Upper lobe of left lung (tissue), 6 donors: ENCODE data around the gene BRF1. TPM values are rescaled to one million over a fixed set of nuclear protein-coding genes. Genes with fewer than 3 reads are reported as not detected.

Experiments
- ATAC-seq, 2 donors: fragments of 200-7000 bp; cut with Tn5 transposase; one replicate each; pipeline ENCODE4 v1.9.1; 2022; ENCODE audit warnings: mild to moderate bottlenecking in 2 of 2, moderate library complexity in 2 of 2; ENCODE audit not compliant: low FRiP score in 2 of 2
- DNase-seq, 2 donors: peaks; one replicate each; pipeline ENCODE4 v3.0.0-alpha.2; 2019 to 2020
- H3K27ac ChIP-seq, 4 donors: fragments of 200-600 bp; sonication (generic); one replicate each; pipeline ENCODE4 v1.5.1; 2016 to 2019
- H3K27me3 ChIP-seq, 4 donors: fragments of 200-600 bp; sonication (generic); one replicate each; pipeline ENCODE4 v1.5.1; 2017 to 2019
- H3K36me3 ChIP-seq, 4 donors: fragments of 200-600 bp; sonication (generic); one replicate each; pipeline ENCODE4 v1.5.1; 2016 to 2019
- H3K4me1 ChIP-seq, 4 donors: fragments of 200-600 bp; sonication (generic); one replicate each; pipeline ENCODE4 v1.5.1; 2018 to 2019
- H3K4me3 ChIP-seq, 4 donors: fragments of 200-600 bp; sonication (generic); one replicate each; pipeline ENCODE4 v1.5.1; 2017 to 2019; ENCODE audit warnings: mild to moderate bottlenecking in 2 of 4, moderate library complexity in 1 of 4
- H3K9me3 ChIP-seq, 4 donors: fragments of 200-600 bp; sonication (generic); one replicate each; pipeline ENCODE4 v1.5.1; 2018 to 2019
- EP300 ChIP-seq, 4 donors: sonication (generic); formaldehyde crosslinking; IDR thresholded peaks; one replicate each; pipeline ENCODE4 v1.5.1; 2017; ENCODE audit warnings: antibody characterized with exemption in 4 of 4, control low read depth in 2 of 4
- POLR2A ChIP-seq, 4 donors: fragments of 450-650 bp; IDR thresholded peaks; one replicate each; pipeline ENCODE4 v1.5.1; 2016 to 2017; ENCODE audit warnings: antibody characterized with exemption in 4 of 4, mild to moderate bottlenecking in 2 of 4
- POLR2AphosphoS5 ChIP-seq, 2 donors: sonication (generic); formaldehyde crosslinking; IDR thresholded peaks; one replicate each; pipeline ENCODE4 v1.5.1; 2017; ENCODE audit warnings: antibody characterized with exemption in 2 of 2
- WGBS, 2 donors: methylation state at CpG; one replicate each; pipeline ENCODE4 v1.1.5; 2017 to 2018; 5-methylcytosine and 5-hydroxymethylcytosine counted together
- total RNA-seq, 6 donors: library from RNA; depleted of rRNA in 4 of 6; stranded (reverse); fragments of >200 nt in 4 of 6; gene quantifications; one replicate each; pipeline versions ENCODE4 v1.1.0 to v1.2.1, GENCODE V29; 2016 to 2021
- TF ChIP-seq, protein P1 (sequence below), 6 experiments: fragments of 450-650 bp in 4 of 6; fragments of 200-600 bp in 2 of 6; sonication (generic) in 2 of 6; IDR thresholded peaks; one replicate each; pipeline ENCODE4 v1.5.1; 2016 to 2019; ENCODE audit warnings: antibody characterized with exemption in 6 of 6
- donor health status: DM: no; HTN: no; CAD: no; lungs with moderate emphysema.
- donor health status: DM: no; HTN: yes; CAD: no; lungs with severe emphysema.

Gene BRF1
- total RNA-seq, 6 donors from 2014 or later, result 38.6 to 195 (median 52.7) TPM

DNA sequence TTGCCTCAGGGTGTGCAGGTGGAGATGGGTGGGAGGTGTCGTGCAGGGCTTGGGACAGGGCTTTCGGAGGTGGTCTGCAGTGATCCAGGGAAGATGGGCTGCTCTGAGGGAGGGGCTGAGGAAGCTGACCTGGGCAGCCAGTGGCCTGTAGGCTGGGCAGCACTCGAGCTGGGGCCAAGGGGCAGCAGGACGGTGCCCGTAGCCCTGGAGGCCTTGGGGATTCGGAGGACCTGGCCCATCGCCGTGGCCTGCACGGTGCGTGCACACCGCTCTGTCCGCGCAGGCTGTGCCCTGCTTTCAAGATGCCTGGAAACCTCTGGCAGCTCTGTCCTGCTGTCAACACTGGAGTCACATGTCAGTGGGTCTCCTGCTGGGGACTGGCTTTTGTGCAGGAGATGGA is 22.9 kb upstream of the BRF1 start:
- TF ChIP-seq EP300 (IDR thresholded peaks at IDR 0.05) (no peak), POLR2A (IDR thresholded peaks at IDR 0.05) (no peak), POLR2AphosphoS5 (IDR thresholded peaks at IDR 0.05) (no peak)
- TF ChIP-seq, protein P1, sequence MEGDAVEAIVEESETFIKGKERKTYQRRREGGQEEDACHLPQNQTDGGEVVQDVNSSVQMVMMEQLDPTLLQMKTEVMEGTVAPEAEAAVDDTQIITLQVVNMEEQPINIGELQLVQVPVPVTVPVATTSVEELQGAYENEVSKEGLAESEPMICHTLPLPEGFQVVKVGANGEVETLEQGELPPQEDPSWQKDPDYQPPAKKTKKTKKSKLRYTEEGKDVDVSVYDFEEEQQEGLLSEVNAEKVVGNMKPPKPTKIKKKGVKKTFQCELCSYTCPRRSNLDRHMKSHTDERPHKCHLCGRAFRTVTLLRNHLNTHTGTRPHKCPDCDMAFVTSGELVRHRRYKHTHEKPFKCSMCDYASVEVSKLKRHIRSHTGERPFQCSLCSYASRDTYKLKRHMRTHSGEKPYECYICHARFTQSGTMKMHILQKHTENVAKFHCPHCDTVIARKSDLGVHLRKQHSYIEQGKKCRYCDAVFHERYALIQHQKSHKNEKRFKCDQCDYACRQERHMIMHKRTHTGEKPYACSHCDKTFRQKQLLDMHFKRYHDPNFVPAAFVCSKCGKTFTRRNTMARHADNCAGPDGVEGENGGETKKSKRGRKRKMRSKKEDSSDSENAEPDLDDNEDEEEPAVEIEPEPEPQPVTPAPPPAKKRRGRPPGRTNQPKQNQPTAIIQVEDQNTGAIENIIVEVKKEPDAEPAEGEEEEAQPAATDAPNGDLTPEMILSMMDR (IDR thresholded peaks at IDR 0.05), result no peak
- Histone ChIP-seq H3K9me3 (no peaks in the 10 kb centered on the region), H3K27ac (no peak overlapping the region), H3K27me3 (no peaks in the 10 kb centered on the region), H3K4me1 (peaks cover 9 to 51% (median 20%) of the 10 kb centered on the region in 4 donors), H3K4me3 (no peak overlapping the region), H3K36me3 (no peaks in the 10 kb centered on the region)
- DNase-seq, result peak in 1 of 2 donors; percentile 59
- ATAC-seq, result no peak
- WGBS, 2 donors, result 92 to 94% methylated on average over 13 of the region's 13 CpGs

DNA sequence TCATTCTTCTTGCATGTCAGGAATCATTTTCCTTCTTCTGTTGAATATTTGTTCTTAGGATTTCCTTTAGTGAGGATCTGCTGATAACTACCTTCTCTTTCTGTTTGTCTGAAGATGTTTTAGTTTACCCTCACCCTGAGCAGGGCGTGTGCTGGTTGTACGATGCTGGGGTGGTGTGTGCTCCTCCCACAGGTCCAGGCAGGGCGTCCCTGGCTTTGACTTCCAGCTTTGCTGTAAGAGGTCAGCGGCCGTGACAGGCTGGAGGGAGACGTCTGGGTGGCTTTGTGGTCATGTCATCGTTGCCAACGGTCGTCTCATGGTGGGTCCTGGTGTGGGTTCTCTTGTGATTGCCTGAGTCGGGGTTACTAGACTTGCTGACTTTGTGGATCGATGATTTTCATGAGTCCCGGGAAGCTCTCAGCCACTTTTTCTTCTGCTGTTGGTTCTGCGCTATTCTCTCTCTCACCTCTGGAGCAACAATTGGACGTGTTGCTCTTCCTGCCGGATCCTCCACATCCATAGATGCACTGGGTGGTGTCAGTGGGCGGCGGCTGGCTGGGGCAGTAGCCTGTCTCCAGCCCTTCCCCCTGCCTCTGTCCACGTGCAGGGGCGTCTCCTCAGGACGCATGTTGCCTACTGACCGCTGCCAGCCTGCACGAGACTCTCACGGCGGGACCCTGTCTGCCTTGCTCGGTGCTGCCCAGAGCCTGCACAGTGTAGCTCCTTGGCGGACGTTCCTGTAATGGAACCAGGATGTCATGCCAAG is 22.2 kb upstream of the BRF1 start:
- H3K4me1 ChIP-seq, result peaks cover 9 to 47% (median 14%) of the 10 kb centered on the region in 4 donors
- DNase-seq, result peak in 1 of 2 donors; percentile 51

DNA sequence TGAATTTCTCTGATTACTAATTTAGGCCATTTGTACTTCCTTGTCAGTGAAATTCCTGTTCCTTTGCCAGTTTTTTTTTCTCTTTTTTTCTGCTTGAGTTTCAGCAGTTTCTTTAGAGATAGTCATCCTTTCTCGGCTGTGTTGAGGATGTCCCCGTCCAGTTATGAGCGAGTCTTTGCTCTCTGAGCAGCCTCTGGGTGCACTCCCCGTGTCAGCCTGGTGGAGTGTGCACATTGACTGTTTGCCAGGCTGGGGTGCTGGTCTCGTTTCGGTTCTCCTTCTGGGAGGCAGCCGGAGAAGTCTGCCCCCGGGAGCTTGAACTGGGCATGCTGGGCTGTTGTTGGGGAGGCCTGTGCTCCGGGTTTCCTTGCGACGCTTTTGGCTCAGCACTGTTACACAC is 16.7 kb upstream of the BRF1 start:
- no peak overlapping the region for H3K4me3 ChIP-seq
- WGBS, 2 donors, result 42 to 54% methylated on average over 11 of the region's 11 CpGs
- H3K36me3 ChIP-seq, result no peaks in the 10 kb centered on the region
- peaks cover 23 to 47% (median 38%) of the 10 kb centered on the region in 4 donors for H3K4me1 ChIP-seq
- H3K27ac ChIP-seq, result peak overlapping the region in 2 of 4 donors; percentile 1 to 41
- H3K27me3 ChIP-seq, result no peaks in the 10 kb centered on the region
- DNase-seq (no peak), ATAC-seq (peak in 1 of 2 donors; percentile 60)
- H3K9me3 ChIP-seq, result no peaks in the 10 kb centered on the region
- TF ChIP-seq, protein P1 (IDR thresholded peaks at IDR 0.05), result peak in 3 of 6 experiments; percentile 18 to 42 (median 20)
- no peak for TF ChIP-seq EP300 (IDR thresholded peaks at IDR 0.05)

More for the DNA sequence above, 22.2 kb upstream of the BRF1 start:
- TF ChIP-seq, protein P1 (IDR thresholded peaks at IDR 0.05), result no peak
- H3K9me3 ChIP-seq, result no peaks in the 10 kb centered on the region
- H3K27me3 ChIP-seq, result no peaks in the 10 kb centered on the region
- no peak for ATAC-seq
- no peak overlapping the region for H3K4me3 ChIP-seq
- peak overlapping the region in 1 of 4 donors; percentile 20 for H3K27ac ChIP-seq
- 69 to 77% methylated on average over 26 to 27 of the region's 27 CpGs for WGBS, 2 donors
- H3K36me3 ChIP-seq, result no peaks in the 10 kb centered on the region

DNA sequence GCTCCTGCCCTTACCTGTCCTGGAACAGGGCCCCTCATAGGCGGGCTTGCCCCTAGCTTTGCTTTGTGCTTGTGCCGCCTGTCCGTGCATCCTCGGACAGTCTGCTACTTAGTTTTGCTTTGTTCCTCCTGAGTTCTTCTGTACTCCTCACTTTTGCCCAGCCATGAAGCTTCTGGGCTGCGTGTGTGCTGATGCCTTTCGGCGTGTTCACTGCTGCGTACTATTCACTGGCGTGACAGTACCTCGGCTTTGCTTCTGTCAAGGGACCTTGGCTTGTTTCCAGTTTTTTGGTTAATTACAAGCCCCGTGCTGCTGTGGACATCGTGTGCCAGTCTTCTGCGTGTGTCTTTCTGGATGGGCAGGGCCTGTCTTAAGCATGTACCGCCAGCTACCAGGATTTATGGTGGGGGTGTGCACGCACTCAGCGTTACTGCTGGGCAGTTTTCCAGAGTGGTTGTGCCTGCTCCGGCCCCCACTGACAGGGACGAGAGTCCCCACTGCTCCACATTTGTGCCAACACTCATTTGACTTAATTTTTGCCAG is 16.2 kb upstream of the BRF1 start:
- DNase-seq, result no peak
- ATAC-seq, result no peak
- Histone ChIP-seq H3K4me1 (peaks cover 23 to 47% (median 37%) of the 10 kb centered on the region in 4 donors), H3K27me3 (no peaks in the 10 kb centered on the region), H3K27ac (peak overlapping the region in 2 of 4 donors; percentile 41 to 88), H3K4me3 (no peak overlapping the region), H3K9me3 (no peaks in the 10 kb centered on the region), H3K36me3 (no peaks in the 10 kb centered on the region)
- TF ChIP-seq EP300 (IDR thresholded peaks at IDR 0.05) (no peak), POLR2AphosphoS5 (IDR thresholded peaks at IDR 0.05) (no peak), POLR2A (IDR thresholded peaks at IDR 0.05) (no peak)
- TF ChIP-seq, protein P1 (IDR thresholded peaks at IDR 0.05), result no peak
- 60% methylated on average over 17 to 18 of the region's 18 CpGs for WGBS, 2 donors
